Right lobe of liver (tissue), 6 donors: ENCODE data around the gene MINDY3. TPM values are rescaled to one million over a fixed set of nuclear protein-coding genes. Genes with fewer than 3 reads are reported as not detected.

Experiments
- ATAC-seq, 4 donors: fragments of 200-7000 bp; cut with Tn5 transposase; one replicate each; pipeline ENCODE4 v1.9.1; 2020; ENCODE audit warnings: mild to moderate bottlenecking in 4 of 4, moderate library complexity in 4 of 4
- DNase-seq, 3 donors: peaks; one replicate each; pipeline ENCODE4 v3.0.0-alpha.2; 2020
- H3K27ac ChIP-seq, 3 donors: fragments of 200-600 bp; one replicate each; pipeline ENCODE4 v1.8.0; 2022
- H3K27me3 ChIP-seq, 2 donors: fragments of 200-600 bp; one replicate each; pipeline ENCODE4 v1.8.0; 2022
- H3K36me3 ChIP-seq, 4 donors: fragments of 200-600 bp; sonication (generic) in 1 of 4; one replicate each; pipeline versions ENCODE4 v1.5.1 to v1.8.0; 2017 to 2022; ENCODE audit warnings: control low read depth in 1 of 4
- H3K4me1 ChIP-seq, 4 donors: fragments of 200-600 bp; sonication (generic) in 1 of 4; one replicate each; pipeline versions ENCODE4 v1.5.1 to v1.8.0; 2017 to 2022; ENCODE audit warnings: control low read depth in 1 of 4
- H3K4me3 ChIP-seq, 3 donors: fragments of 200-600 bp; one replicate each; pipeline ENCODE4 v1.8.0; 2022
- H3K9me3 ChIP-seq, 4 donors: fragments of 200-600 bp; sonication (generic) in 1 of 4; one replicate each; pipeline versions ENCODE4 v1.5.1 to v1.8.0; 2017 to 2022; ENCODE audit warnings: control low read depth in 1 of 4
- CTCF ChIP-seq, 4 donors: fragments of 200-600 bp in 3 of 4; fragments of 450-650 bp in 1 of 4; IDR thresholded peaks; one replicate each; pipeline versions ENCODE4 v1.5.1 to v1.8.0; 2016 to 2022; ENCODE audit warnings: antibody characterized with exemption in 4 of 4, mild to moderate bottlenecking in 2 of 4
- POLR2A ChIP-seq: fragments of 450-650 bp; IDR thresholded peaks from one replicate; pipeline ENCODE4 v1.6.1; 2017; ENCODE audit warnings: antibody characterized with exemption, mild to moderate bottlenecking
- WGBS: methylation state at CpG from one replicate; pipeline ENCODE4 v1.1.6; 2018; ENCODE audit warnings: low coverage, low lambda C conversion rate; ENCODE audit not compliant: insufficient coverage; ENCODE audit errors: missing lambda C conversion rate; 5-methylcytosine and 5-hydroxymethylcytosine counted together
- intact Hi-C, 2 donors: fragments of 100-400 bp; cut with DNase I; formaldehyde crosslinking; loops; one replicate each; pipeline versions ENCODE4 v1.11.2 to v1.14.1; 2022
- total RNA-seq, 6 experiments: library from RNA; depleted of rRNA in 2 of 6; stranded (reverse); fragments of >200 nt in 2 of 6; fragmentation: NEBNext Ultra II Directional in 3 of 6; extraction: Animal tissue kit (Norgen Biotek cat#: 25700) in 3 of 6; gene quantifications; one replicate each; pipeline versions ENCODE4 v1.1.0 to v1.2.4, GENCODE V29; 2016 to 2023
- donor health status: DM: no; HTN: yes; CAD: no.
- donor health status: DM: no; HTN: no; CAD: no.
- donor health status: DM: no; HTN: no; CAD: no.
- donor health status: DM: no; HTN: yes; CAD: no.
- donor health status: DM: no; HTN: yes; CAD: no.

The MINDY3 gene
- total RNA-seq, 6 experiments from 2014 or later: 11.6 to 15.5 (median 12.4) TPM

DNA sequence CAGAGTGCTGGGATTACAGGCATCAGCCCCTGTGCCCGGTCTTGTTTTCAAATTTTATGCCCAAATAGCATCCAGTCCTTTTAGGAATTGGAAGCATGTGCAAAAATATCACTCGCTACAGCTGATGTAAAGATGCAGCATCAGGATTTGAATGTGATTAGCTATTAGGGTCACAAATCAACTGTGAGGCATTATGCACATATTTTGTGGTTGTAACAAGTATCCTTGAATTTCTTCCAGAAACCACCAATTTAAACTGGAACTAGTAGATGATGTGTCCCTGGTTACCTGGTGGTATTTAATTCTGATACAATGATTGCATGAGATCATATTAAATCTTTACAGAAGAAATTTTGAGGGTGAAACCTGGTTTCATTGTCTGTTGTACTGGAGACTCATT lies 99.6 kb downstream of the MINDY3 start:
- WGBS: 100% methylated on average over 1 of the region's 2 CpGs
- ATAC-seq (no peak), DNase-seq (no peak)
- TF ChIP-seq POLR2A: no peak
- no peak for TF ChIP-seq CTCF (IDR thresholded peaks at IDR 0.05)
- Histone ChIP-seq H3K9me3 (no peaks in the 10 kb centered on the region), H3K4me3 (no peak overlapping the region), H3K27ac (no peak overlapping the region), H3K27me3 (no peaks in the 10 kb centered on the region), H3K4me1 (no peaks in the 10 kb centered on the region), H3K36me3 (no peaks in the 10 kb centered on the region)
- intact Hi-C loops: no loop called here

- H3K27ac ChIP-seq: no peak overlapping the region
- H3K4me1 ChIP-seq: no peaks in the 10 kb centered on the region
- TF ChIP-seq POLR2A (no peak), CTCF (IDR thresholded peaks at IDR 0.05) (no peak)
- intact Hi-C loops: no loop called here
- no peak overlapping the region for H3K4me3 ChIP-seq
- DNase-seq (no peak), ATAC-seq (peak in 1 of 4 donors; percentile 7)
- no peaks in the 10 kb centered on the region for H3K36me3 ChIP-seq
- no peaks in the 10 kb centered on the region for H3K27me3 ChIP-seq
- H3K9me3 ChIP-seq: no peaks in the 10 kb centered on the region
Observed at GRCh38 chr10:15759265-15759664, 101.0 kb downstream of the MINDY3 start.

- 62% methylated on average over 5 of the region's 5 CpGs for WGBS
- H3K27me3 ChIP-seq: no peaks in the 10 kb centered on the region
- no peaks in the 10 kb centered on the region for H3K4me1 ChIP-seq
- intact Hi-C loops: no loop called here
- no peaks in the 10 kb centered on the region for H3K9me3 ChIP-seq
- no peak overlapping the region for H3K4me3 ChIP-seq
- ATAC-seq (no peak), DNase-seq (no peak)
- TF ChIP-seq CTCF (IDR thresholded peaks at IDR 0.05) (no peak), POLR2A (no peak)
- H3K36me3 ChIP-seq: no peaks in the 10 kb centered on the region
- H3K27ac ChIP-seq: no peak overlapping the region
Observed at GRCh38 chr10:15758618-15759017, 101.7 kb downstream of the MINDY3 start.

- H3K27ac ChIP-seq: no peak overlapping the region
- no peak overlapping the region for H3K4me3 ChIP-seq
- ATAC-seq (no peak), DNase-seq (no peak)
- H3K27me3 ChIP-seq: no peaks in the 10 kb centered on the region
- H3K9me3 ChIP-seq: no peaks in the 10 kb centered on the region
- no peaks in the 10 kb centered on the region for H3K4me1 ChIP-seq
- WGBS: 39% methylated on average over 2 of the region's 2 CpGs
- no peaks in the 10 kb centered on the region for H3K36me3 ChIP-seq
- intact Hi-C loops: no loop called here
- TF ChIP-seq CTCF (IDR thresholded peaks at IDR 0.05) (no peak), POLR2A (no peak)
Observed at GRCh38 chr10:15754937-15755336, 105.4 kb downstream of the MINDY3 start.

GRCh38 chr10:15751046-15751445 lies 109.3 kb downstream of the MINDY3 start:
- TF ChIP-seq POLR2A (no peak), CTCF (IDR thresholded peaks at IDR 0.05) (no peak)
- intact Hi-C loops: no loop called here
- WGBS: 75% methylated on average over 3 of the region's 5 CpGs
- DNase-seq: no peak
- H3K36me3 ChIP-seq: no peaks in the 10 kb centered on the region
- H3K27ac ChIP-seq: no peak overlapping the region
- no peaks in the 10 kb centered on the region for H3K9me3 ChIP-seq
- H3K27me3 ChIP-seq: no peaks in the 10 kb centered on the region
- no peak overlapping the region for H3K4me3 ChIP-seq
- no peaks in the 10 kb centered on the region for H3K4me1 ChIP-seq
- ATAC-seq: no peak
